NCI-H1092 treated with DMSO at 0.1 percent for 48 hours (cell line): ENCODE results near the gene VILL.
"Not testable (repeated sequence)": the region's sequence is repeated elsewhere in the genome, so short reads cannot be mapped to it uniquely, and the experiment has no call there.

Experiments
- DNase-seq: peaks from one replicate; lab custom pipeline; 2025; lab: John Stamatoyannopoulos, UW

Gene VILL

DNA sequence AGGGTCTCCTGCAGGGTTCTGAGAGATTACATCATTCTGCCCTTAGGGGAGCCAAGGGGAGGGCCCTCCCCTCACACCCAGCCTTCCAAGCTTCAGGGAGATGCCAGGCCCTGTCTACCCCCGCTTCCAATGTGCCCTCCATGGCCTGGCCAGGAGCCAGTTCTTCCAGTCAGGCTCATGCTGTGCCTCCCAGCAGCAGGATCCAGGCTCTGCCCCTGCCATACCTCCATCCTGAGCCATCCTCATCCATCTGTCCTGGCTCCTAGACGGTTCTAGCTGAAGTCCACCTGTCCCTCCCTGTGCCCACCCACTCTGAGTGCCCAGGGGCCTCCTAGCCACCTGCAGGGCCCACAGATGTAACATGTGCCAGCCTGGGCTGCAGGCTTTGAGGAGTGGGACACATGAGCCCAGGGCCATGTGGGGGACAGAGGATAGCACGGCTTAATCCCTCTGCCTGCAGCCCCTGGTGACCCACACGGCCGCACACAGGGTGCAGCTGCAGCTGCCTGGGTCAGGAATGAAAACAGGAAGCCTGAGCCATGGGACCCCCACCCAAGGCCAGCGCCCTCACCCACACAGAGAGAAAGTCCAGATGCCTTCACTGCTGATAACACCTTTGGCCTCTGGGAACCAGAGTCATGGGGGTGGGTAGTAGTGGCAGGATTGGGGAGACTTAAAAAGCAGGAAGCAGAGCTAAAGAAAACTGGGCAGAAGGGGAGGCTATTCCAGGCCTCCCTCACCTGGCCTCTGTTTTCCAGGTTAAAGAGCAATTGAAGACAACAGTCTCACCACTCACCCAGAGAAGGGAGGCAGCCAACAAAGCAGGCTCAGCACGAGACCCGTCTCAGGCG, 27.1 kb downstream of the VILL start:
- DNase-seq: no peak

DNA sequence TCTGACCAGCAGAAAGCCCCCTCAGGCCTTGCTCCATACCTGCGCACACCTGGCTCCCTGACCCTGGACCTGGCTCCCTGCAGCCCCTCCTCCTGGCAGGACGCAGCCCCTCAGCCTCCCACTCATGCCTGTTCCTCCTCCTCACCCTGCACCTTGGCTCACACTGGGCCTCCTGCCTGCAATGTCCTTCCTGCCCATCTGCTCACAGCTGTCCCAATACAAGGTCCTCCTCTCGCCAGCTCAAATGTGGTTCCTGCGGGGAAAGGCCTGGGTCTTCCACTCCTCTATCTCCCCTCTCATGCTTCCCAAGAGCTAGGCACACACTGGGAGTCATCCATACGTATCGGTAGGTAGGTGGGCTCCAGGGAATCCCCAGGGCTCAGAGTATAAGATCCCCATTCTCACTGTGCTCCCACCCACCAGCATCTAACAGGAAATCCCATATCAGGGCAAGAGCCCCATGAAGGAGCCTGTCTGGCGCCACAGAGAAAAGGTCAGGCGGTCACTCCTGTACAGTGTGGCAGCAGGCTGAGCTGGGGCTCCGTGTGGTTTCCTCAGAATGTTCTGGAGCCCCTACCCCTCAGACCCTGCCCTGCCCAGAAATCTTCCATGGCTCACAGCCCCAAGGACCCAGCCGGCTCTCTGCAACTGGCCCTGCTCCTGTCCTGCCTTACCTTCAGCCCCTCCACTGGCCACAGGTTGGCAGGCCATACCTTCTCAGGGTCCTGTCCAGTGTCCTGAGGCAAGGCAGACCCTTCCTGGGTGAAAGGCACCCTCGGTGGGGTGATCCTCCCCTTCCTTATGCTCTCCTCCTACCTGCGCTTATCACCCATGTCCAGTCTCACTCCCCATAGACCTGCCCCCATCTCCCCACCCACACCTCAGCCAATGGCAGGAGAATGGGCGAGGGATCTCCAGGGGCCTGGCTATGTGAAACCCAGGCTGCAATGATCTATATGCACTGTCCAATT, 28.0 kb downstream of the VILL start:
- DNase-seq: no peak

DNA sequence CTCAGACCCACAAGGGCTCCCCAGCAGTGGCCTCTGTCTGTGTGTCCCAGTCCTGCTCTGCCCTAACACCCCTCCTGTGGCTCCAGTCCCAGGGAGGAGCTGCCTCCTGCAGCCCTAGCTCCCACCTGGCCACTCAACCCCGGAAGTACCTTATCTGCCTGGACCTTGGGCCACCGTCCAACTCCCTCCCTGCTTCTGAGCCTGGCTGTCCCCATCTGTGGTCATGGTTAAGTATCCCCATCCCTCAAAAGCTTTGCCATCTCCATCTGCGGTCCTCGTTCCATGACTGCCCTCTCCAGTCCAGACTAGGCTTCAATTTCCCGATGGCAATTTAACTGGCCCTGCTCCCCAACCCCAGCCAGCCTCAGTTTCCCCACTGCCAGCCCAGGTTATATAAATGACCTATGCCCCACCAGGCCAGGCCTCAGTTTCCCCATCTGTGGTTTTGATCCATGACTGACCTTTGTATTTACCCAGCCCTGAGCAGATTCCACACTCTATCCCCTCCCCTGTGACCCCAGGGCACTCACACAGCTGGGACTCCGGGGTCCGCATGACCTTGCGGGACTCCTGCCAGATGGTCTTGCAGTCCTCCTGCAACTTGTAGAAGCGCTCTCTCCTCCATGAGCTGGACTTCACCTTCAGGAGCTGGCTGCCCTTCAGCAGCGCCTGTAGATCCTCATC, 29.2 kb downstream of the VILL start:
- DNase-seq: no peak

DNA sequence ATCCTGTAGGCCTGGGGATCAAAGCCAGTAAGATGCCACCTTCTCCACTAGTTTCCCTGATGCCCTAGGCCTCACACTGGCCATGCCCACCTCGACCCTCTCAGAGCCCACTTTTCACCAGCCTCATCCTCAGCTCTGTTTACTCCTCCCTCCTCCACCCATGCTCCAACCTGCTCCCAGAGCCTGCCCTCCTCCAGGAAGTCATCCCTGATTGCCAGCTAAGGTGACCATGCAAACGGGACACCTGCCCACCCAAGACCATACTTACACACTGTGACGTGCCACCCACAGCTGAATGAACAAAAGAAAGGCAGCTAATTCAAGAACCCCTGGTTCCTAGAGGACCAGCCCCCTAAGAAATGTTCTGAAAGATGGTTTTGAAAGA, 29.7 kb downstream of the VILL start:
- DNase-seq: no peak

DNA sequence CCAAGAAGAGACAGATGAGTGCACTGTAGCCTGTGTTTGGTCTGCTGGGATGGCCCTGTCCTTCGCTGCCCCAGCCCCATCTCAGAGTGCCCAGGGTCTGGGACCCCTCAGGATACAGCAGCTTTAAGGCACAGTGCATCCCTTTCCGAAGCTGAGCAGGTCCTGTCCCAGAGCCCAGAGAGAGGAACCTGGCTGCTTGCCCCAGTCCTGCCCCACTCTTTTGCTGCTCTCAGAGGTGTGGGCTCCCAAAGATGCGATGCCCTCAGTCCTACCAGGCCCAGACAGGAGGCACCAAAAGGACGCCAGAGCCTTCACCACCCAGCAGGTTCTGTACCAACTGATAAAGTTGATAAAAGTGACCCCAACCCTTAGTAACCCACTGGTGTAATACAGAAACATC, 30.6 kb downstream of the VILL start:
- no peak for DNase-seq

DNA sequence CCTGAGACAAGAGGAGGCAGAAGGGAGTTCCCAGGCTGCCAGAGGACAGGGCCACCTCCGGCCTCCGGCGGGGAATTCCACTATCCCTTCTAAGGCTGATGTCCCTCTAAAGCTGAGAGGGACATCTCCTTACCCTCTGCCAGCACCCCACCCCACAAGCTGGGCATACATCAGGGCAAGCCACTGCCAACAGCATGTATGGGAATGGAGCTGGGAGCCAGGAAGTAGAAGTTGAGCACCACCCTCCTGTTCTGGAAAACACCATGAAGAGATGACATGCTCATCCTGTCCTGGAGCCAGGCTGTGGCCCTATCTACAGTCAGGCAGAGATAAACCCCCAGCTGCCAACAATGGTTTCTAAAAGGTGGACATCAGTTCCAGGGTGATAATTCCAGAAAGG, 31.7 kb downstream of the VILL start:
- no peak for DNase-seq

DNA sequence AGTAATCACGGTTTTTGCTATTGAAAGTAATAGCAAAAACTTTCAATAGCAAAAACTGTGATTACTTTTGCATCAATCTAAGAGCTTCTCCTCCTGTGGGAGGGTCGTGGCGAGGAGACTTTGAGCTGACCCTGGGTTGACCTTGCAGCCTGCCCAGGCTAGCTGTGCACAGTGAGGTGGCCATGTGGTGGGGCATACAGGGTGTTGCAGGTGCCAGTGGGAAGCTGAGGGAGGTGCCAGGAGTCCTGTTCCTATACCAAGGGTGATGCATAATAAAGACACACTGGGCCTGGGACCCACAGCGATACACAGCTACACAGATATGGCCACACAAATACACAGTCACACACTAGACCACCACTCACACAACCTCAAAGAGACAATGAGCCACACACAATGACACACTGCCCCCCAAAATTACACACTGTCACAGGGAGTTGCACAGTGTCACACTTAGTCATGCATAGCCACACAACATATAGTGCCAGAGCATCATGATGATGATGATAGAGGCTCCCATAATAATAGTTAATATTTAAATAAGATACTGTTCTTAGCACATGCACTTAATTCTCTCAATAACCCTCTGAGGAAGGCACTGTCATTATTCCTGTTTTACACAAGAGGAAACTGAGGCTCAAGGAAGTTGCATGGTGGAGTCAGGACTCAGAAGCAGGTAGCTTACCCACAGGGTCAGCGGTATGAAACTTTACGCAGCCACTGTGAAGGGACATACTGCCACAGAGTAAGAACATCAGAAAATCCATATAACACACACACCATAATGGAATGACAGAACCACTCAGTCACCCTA, 32.5 kb downstream of the VILL start:
- no peak for DNase-seq

DNA sequence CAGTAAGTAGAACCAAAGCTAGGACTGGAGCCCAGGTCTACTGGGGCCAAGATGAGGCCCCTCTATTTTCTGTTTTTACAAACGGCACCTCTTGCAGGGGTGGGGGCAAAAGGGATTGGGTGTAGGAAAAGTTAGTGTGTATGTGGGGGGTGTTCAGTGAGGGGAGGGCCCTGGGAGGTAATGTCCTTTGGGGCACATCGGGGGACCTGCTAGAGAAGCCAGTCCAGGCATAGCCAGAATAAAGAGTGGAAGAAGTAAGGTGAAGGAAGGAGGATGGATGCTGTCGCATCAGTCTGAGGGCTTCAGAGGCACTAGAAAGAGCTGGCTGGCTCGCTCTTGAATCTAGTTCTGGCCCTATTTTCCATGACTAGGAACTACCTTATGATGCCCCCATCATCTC, 36.3 kb downstream of the VILL start:
- DNase-seq: no peak

DNA sequence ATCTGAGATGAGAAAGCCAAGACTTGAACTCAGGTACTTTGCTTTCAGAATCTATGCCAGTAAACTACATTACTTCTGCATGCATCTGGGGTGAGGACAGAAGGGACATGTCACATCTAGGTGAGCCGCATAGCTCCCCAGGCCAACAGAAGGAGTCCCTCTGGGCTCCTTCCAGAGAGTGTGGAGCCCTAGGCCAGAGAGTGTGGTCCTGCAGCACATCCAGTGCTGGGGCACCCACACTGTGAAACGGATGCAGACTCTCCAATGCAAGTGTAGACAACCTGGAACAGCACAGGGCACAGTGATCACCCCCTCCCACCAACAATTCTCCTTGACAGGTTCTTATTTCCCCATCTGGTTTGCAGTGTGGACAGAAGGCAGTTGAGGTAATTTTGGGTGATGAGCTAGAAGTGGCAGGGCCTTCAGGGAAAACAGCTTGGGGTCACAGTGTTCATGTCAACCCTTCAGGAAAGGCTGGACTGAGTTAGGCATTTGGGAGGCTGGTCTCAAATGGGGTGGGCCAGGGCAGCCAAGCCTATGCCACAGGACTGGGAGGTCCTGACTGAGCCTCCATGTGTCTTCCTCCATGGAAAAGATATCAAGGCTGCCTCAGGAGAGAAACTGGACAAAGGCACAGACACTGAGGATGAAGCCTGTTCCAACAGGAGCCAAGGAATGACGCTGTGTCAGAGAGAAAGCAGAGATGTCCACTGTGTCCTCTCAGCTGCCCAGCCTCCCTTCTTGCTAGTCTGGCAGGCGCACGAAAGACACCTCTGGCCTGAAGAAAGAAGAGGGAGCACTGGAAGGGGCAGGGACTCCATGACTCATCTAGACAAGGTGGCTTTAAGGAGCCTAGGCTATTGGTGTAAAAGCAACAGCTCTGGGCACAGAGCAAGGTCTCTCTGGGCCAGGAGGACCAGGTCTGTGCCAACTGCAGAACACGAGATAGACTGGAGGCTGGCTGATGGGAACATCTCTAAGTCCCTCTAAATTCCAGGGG, 37.2 kb downstream of the VILL start:
- no peak for DNase-seq

DNA sequence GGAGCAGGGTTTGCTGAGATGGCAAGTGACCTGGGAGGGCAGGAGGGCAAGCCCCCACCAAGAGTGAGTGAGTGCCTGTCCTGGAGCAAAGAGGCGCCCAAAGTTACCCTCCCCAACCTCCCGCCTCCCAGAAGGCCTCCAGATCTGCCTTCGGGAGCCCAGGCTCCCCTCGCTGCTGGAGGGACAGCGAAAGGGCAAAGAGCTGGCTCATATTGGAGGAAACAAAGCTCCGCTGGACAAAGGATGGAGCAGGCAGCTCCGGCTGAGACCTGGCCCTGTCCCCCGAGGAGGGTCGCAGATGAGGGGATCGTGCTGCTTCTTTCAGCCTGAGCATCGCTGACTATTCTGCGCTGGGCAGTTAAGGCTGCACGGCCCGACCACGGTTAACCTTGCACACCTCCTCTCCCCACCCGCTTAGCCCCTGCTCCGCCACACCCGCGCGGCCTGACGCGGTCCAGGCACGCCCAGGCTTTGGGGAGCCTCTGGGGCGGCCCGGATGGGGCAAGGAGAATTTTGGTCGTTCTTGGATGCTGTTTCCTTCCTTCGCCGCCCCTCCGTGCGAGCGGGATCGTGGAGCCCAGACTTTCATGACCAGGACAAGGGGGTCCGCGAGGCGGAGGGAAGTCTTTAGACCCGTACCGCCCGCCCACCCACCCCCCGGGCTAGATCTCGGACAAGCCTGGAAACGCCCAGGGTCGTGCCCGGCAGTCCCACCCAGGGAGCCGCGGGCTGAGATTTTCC, 38.2 kb downstream of the VILL start:
- DNase-seq: no peak

DNA sequence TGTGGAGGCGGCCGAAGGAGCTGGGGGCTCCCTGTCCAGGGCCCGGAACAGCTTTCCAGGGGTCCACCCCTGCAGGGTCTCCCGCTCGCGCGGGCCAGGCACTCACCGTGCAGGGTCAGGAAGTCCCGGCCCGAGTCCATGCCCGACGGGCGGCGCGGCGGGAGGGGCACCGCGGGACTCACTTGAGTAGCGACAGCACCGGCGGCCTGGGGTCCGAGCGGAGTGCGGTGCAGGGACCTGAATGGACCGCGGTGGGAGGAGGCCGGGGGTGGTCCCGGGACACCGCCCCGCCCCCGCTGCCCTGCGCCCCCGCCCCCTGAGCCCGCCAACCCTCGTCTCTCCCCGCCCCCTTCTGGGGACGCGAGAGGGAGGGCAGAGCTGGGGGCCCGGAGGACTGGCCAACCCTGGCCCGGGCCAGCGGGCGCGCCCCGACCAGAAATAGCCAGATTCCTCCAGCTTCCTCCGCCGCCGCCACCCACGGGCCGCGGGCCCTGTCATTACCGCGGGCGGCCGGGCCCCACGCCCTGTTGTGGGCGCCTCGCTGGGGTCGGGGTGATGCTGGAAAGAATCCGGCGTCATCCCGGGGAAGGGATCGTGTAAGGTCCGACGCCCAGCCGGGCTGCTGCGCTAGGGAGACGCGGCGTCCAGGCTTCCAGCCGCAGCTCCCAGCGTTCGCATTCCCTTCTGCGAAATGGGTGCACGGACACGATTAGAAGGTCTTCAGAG, 39.0 kb downstream of the VILL start, which contains the start of gene PLCD1:
Gene PLCD1 (minus strand): TSS at position 243 of the 726 bp plus-strand sequence. CDS start 103 bp downstream, at position 140.
- DNase-seq: no peak

DNA sequence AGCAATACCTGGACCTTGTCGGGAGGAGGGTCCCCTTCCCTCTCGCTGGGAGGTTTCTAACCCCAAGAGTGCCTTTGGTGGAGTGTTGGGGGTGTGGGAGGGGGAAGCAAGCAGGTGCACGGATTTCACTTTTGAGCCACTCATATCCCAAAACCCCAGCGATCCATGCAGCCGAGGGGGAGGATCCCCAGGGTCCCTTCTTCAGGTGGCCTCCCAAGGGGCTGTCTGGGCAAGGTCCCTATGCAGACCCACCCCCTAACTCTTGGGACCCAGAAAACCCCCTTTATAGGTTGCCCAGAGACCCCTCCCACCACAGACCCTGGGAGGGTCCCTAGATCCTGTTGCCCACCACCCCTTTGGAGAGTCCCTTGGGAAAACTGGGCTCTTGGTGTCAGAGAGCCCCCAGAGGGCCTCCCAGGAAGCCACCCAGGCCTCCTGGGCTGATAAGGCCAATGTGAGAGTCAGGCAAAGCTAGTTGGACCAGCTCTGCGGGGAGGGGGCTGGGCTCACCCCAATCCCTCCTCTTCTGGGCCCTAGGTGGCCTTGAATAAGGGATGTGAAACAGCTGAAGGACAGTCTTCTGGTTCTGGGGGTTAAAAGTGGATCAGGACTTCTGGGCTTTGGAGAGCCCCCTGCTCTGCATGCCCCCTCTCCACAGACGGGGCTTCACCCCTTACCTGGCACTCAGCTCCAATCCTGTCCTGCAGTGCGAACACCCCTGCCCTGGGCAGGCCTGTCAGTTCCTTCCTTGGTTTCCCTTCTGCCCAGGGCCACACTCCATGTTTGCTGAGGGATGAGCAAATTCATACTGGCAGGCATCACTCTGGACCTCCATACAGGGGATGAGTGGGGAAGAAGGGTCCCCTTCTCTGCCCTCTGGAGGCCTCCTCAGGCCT, 39.8 kb downstream of the VILL start:
- DNase-seq: no peak

DNA sequence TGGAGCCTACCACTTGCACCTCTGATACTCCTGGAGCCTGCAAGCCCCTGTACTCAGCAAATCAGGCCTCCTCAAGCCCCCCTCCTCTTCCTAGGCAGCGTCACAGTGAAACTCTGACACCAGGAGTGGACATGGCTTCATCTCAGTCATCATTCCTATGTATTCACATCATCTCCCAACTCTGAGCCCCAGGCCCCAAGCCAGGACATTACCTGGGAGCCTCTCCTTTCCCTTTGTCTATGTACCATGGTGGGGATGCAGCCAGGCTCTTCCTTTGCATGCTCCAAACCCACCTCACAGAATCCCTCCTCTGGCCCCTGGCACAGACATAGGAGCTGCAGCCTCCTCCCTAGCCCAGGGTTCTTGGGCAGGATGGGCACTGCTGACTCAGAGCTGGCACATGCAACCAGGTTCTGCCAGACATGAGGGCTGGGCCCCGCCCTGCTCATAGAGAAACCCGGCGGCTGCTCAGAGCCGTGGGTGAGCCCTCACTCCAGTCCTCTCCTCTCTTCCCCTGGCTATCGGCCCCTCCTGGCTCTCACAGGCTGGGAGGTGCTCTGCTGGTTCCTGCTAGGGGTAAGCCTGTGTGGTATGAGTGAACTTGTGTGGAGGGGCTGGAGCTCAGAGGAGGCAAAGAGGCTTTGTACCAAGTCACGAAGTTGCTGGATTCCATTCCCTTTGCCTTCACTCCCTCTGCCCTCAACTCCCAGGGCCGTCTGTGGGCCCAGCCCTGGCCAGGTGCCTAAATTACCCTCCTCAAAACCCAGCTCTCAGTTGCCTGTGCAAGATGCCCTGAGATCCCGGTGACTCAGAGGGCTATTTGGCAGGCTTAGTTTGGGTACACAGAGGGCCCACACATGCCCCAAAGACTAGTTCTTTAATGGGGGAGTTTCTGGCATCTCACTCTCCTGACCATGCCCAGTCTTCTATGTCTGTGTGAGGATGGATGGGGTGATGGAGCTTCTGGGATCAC, 40.7 kb downstream of the VILL start:
- no peak for DNase-seq

DNA sequence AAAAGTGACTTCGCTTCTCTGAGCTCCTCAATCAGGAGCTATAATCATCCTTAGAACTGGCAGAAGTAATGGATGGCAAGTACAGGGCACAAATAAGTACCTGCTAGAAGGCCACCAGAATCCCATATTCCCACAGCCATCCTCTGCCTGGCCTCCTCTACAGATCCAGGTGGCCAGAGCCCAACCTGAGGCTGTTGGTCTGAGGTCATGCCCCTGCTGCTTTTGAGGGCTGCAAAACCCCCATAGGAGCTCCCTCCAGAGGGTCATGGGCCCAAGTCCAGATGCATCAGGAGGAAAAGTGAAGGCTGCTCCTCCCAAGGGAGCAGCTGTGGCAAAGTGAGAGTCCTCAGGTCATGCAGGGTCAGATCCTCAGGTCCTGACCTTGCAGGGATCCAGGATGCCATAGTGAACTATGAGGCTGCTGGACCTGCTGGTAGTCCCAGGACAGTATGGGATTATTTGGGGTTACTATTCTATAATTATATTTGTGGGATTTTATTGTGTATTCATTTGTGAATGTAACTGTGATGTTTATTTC, 41.8 kb downstream of the VILL start:
- no peak for DNase-seq

DNA sequence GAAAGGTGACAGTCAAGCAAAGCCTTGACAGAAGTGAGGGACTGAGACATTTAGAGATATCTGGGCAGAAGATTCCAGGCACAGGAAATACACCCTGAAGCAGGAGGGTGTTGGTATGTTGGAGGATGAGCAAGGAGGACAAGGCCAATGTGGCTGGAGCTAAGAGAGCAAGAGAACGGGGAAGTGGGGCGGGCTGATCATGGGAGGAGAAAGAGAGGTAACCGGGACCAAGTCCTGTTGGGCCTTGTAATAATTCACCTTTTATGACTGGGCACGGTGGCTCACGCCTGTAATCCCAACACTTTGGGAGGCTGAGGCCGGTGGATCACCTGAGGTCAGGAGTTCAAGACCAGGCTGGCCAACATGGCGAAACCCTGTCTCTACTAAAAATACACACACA, 43.0 kb downstream of the VILL start:
- not testable (repeated sequence) for DNase-seq

DNA sequence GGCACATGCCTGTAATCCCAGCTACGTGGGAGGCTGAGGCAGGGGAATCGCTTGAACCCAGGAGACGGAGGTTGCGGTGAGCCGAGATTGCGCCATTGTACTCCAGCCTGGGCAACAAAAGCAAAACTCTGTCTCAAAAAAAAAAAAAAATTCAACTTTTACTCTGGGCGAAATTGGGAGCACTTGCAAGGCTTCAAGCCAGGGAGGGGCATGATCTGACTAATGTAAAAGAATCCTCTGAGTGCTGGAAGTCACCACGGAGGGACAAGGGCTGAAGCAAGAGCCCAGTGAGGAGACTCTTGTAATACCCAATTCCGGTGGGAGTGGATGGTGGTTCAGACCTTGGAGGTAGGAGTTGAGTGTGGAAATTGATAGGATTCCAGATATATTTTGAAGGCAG, 43.7 kb downstream of the VILL start:
- DNase-seq: not testable (repeated sequence)
